Activated T-cell treated with anti-CD3 and anti-CD28 coated beads for 4 hours (primary cell): ENCODE results near the gene TIMM29.
A peak's percentile ranks its signal among the peaks of the same experiment; 100 is the strongest.

Experiments
- DNase-seq: peaks from one replicate; pipeline ENCODE4 v3.0.0-alpha.2; 2020

TIMM29 gene

DNA sequence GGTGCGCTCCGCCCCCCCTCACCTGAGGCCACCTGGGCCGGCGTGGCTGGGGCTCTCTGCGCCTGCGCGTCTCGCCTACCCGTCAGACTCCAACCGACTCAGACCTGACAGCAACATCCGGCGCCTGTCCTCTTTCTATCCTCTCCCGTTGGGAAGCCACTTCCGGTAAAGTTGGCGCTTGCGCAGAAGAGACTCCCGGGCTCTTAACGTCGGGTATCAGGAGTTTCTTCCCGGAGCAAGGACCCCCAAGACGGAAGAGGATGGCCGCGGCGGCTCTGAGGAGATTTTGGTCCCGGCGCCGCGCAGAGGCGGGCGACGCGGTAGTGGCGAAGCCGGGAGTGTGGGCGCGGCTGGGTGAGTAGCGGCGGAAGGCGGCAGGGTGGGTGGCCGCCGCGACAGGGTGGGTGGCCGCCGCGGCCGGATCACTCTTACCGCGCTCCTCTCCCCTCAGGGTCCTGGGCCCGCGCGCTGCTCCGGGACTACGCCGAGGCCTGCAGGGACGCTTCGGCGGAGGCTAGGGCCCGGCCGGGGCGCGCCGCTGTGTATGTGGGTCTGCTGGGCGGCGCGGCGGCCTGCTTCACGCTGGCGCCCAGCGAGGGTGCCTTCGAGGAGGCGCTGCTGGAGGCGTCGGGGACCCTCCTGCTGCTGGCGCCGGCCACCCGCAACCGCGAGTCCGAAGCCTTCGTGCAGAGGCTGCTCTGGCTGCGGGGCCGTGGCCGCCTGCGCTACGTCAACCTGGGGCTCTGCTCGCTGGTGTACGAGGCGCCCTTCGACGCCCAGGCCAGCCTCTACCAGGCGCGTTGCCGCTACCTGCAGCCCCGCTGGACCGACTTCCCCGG is at the start of gene TIMM29, which contains the start of gene YIPF2:
TIMM29 (plus strand) TSS at position 249 of the 839 bp plus-strand sequence; CDS start at position 261, 12 bp downstream.
YIPF2 (minus strand) TSS at position 77 of the 839 bp plus-strand sequence. CDS start 229 bp downstream, outside the sequence.
- peak; percentile 90 for DNase-seq

- no peak for DNase-seq
Measured at GRCh38 chr19:10881403-10882107, 47.1 kb upstream of the TIMM29 start.

- no peak for DNase-seq
Measured at GRCh38 chr19:10882108-10882457, 46.5 kb upstream of the TIMM29 start.

DNA sequence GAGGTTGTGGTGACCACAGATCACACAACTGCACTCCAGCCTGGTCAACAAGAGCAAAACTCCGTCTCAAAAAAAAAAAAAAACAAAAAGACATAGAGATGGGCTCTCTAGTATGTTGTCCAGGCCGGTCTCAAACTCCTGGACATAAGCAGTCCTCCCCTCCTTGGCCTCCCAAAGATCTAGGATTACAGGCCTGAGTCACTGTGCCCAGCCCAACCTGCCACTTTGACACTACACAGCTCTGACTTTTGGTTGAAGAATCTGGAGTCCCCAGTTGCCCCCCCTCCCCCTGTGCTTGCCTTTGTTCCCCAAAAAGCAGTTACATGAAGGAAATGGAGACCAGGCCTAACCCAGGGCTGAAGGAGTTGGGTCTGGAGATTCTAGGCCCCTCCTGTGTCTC is 44.3 kb upstream of the TIMM29 start:
- no peak for DNase-seq

GRCh38 chr19:10885201-10886169 is 43.1 kb upstream of the TIMM29 start:
- no peak for DNase-seq

GRCh38 chr19:10887616-10888367 is 40.8 kb upstream of the TIMM29 start:
- no peak for DNase-seq

GRCh38 chr19:10888421-10888866 is 40.2 kb upstream of the TIMM29 start:
- DNase-seq = no peak

GRCh38 chr19:10889880-10890279 is 38.7 kb upstream of the TIMM29 start:
- no peak for DNase-seq

DNA sequence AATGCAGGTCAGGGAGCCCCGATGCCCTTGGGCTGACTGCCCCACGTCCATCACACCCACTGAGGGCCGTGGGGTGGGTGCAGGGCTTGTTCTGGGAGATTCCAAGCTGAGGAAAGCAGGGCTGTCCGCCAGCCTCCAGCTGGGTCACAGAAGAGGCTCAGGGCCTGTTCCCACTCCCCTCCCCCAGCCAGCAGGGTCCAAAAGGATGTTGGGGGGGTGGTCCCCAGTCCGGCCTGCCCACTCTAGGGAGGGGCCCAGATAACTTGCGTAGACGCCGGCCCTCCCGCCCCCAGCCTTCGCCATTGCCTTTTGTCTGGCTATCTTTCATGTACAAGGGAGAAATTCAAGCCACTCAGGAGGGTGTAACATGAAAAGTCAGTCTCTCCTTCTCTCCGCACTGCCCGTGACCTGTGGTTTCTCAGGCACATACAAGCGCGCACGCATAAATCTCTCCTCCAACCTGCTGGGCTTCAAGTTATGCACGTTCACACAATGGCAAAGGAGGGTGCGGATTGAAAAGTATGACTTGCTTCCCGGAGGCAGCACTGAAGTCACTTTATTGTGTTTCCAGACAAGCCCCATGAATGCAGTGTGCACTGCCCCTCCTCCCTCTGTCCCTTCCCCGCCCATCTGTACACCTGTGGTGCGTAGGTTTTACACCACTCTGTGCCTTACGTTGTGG is 37.1 kb upstream of the TIMM29 start:
- no peak for DNase-seq

DNA sequence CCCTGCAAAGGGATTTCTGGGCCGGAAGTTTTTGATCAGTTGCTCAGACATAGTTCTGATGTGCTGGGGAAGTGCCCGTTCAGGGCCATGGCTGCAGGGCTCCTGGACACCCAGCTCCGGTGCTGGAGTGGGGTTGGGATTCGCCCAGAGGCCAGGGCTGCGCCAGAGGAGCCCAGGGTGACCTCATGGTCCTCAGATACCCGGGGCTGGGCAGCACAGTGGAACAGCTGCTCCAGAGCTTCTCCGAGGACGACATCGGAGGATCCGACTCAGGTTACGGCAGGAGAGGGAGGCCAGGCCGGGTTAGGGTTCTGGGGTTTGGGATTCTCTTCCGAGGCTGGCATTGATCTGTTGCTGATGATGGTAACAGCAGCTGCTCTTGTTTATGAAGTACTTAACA is 36.4 kb upstream of the TIMM29 start:
- DNase-seq = no peak

DNA sequence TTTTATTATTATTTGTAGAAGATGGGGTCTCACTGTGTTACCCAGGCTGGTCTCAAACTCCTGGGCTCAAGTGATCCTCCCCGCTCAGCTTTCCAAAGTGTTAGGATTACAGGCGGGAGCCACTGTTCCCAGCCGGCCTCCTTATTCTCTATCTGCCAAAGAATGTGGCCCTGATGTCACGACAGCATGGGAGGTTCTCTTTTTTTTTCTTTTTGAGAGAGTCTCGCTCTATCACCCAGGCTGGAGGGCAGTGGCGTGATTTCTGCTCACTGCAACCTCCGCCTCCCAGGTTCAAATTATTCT is 33.7 kb upstream of the TIMM29 start:
- no peak for DNase-seq

DNA sequence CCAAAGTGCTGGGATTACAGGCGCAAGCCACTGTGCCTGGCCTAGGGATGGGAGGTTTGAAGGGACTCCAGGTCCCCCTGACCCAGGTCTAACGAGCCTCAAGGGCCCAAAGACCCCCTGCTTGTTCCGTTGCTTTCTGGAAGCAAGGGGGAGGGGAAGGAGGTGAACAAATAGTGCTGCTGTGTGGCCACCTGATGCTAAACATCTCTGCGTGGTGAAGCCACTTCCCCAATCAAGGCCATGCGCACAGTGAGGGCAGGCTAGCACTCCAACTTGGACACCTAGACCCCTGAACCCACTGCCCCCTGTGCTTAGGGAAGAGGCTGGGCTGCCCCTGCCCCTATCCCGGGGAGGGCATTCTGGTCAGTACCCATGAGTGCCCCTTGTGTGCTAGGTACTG is 33.2 kb upstream of the TIMM29 start:
- no peak for DNase-seq

- DNase-seq = no peak
Measured at GRCh38 chr19:10895920-10896319, 32.7 kb upstream of the TIMM29 start.

- DNase-seq = no peak
Measured at GRCh38 chr19:10896851-10897526, 31.6 kb upstream of the TIMM29 start.

GRCh38 chr19:10898633-10899032 is 30.0 kb upstream of the TIMM29 start:
- DNase-seq = no peak

- no peak for DNase-seq
Measured at GRCh38 chr19:10899151-10899653, 29.4 kb upstream of the TIMM29 start.

GRCh38 chr19:10907925-10908324 is 20.7 kb upstream of the TIMM29 start:
- no peak for DNase-seq

- no peak for DNase-seq
Measured at GRCh38 chr19:10908380-10908960, 20.1 kb upstream of the TIMM29 start.

DNA sequence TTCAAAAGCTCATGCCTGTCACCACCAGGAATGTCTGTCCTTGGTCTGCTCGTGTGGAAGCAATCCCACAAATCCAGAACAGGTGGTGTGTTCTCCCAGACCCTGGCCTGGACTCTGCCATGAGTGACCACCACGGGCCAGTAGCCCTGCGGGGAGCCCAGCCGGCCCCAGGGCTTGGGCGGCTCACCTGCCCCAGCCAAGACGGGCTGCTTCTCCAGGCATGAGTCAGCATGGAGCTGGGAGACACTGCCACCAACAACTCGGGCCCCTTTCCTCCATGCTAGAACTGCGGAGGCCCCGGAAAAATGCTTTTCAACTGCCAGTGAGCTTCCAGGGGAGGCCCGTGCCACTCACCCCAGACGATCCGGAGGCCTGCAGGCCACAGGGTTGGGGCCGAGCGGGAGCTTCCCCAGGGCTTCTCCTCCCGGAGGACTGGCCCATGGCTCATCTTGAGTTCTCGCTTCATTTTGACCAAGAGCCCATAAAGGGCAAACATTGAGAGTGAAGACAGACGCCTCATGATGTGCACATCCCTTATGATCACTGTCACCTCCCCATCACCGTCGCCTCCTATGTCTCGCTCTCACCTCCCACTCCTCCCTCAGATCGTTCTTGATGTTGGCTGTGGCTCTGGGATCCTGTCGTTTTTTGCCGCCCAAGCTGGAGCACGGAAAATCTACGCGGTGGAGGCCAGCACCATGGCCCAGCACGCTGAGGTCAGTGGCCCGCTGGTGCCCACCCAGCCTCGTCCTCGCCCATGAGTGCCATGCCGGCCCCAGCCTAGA is 16.8 kb upstream of the TIMM29 start:
- DNase-seq = no peak

- no peak for DNase-seq
Measured at GRCh38 chr19:10912619-10913018, 16.0 kb upstream of the TIMM29 start.
